Renal cortical epithelial cell (primary cell): ENCODE measurements around the gene LYSET. TPM values are rescaled to one million over a fixed set of nuclear protein-coding genes. Genes with fewer than 3 reads are reported as not detected.
"Not testable (repeated sequence)": the region's sequence is repeated elsewhere in the genome, so short reads cannot be mapped to it uniquely, and the experiment has no call there.

ENCODE experiments used
- DNase-seq: peaks from one replicate; pipeline ENCODE4 v3.0.0-alpha.2; 2011; ENCODE audit warnings: low read depth
- total RNA-seq: library from RNA; depleted of rRNA; stranded (reverse); fragments of >200 nt; gene quantifications from 2 replicates; pipeline ENCODE4 v1.2.3, GENCODE V29; 2014

The LYSET gene
- total RNA-seq = 8.7 and 15.9 TPM in 2 replicates

- peak; percentile 66 for DNase-seq
Measured at GRCh38 chr14:93184391-93185348, at the start of gene LYSET, which contains the start of gene MOAP1. LYSET (plus strand) TSS chr14:93185317; CDS start chr14:93185406, 89 bp downstream. MOAP1 (minus strand) TSS chr14:93184897; CDS start chr14:93184242, 655 bp downstream.

GRCh38 chr14:93135399-93135798, 49.7 kb upstream of the LYSET start:
- DNase-seq = peak; percentile 46

- no peak for DNase-seq
Measured at GRCh38 chr14:93136009-93136408, 49.1 kb upstream of the LYSET start.

- DNase-seq = not testable (repeated sequence)
Measured at GRCh38 chr14:93136508-93136907, 48.6 kb upstream of the LYSET start.

GRCh38 chr14:93137864-93138263, 47.3 kb upstream of the LYSET start:
- peak; percentile 36 for DNase-seq

- no peak for DNase-seq
Measured at GRCh38 chr14:93142854-93143652, 42.1 kb upstream of the LYSET start.

GRCh38 chr14:93146119-93146518, 39.0 kb upstream of the LYSET start:
- no peak for DNase-seq

- DNase-seq = no peak
Measured at GRCh38 chr14:93148979-93149378, 36.1 kb upstream of the LYSET start.

- DNase-seq = peak; percentile 83
Measured at GRCh38 chr14:93150227-93151208, 34.6 kb upstream of the LYSET start.

- peak; percentile 20 for DNase-seq
Measured at GRCh38 chr14:93153121-93153520, 32.0 kb upstream of the LYSET start.

- no peak for DNase-seq
Measured at GRCh38 chr14:93155667-93156066, 29.4 kb upstream of the LYSET start.

- no peak for DNase-seq
Measured at GRCh38 chr14:93156693-93157369, 28.3 kb upstream of the LYSET start.

GRCh38 chr14:93158349-93158748, 26.8 kb upstream of the LYSET start:
- not testable (repeated sequence) for DNase-seq

- DNase-seq = not testable (repeated sequence)
Measured at GRCh38 chr14:93159625-93160352, 25.3 kb upstream of the LYSET start.

- peak; percentile 21 for DNase-seq
Measured at GRCh38 chr14:93160353-93160801, 24.7 kb upstream of the LYSET start.

GRCh38 chr14:93161411-93161940, 23.6 kb upstream of the LYSET start:
- DNase-seq = no peak

- DNase-seq = no peak
Measured at GRCh38 chr14:93163564-93163963, 21.6 kb upstream of the LYSET start.

GRCh38 chr14:93165271-93166265, 19.5 kb upstream of the LYSET start:
- DNase-seq = peak; percentile 81
